GM19240 (cell line): ENCODE results near the gene PRR23E.

Source experiments
- DNase-seq: peaks from one replicate; pipeline ENCODE4 v3.0.0; 2011; ENCODE audit warnings: low spot score; ENCODE audit not compliant: insufficient read length

PRR23E gene

GRCh38 chr3:127192576-127193232 is at the start of gene PRR23E:
Gene PRR23E, plus strand, starts transcription at chr3:127193131. Its CDS starts 3,555 bp downstream, at chr3:127196686.
- no peak for DNase-seq

- DNase-seq: no peak
These were observed 49.8 kb upstream of the PRR23E start for GRCh38 chr3:127143172-127143571.

GRCh38 chr3:127144631-127145030 is 48.3 kb upstream of the PRR23E start:
- no peak for DNase-seq

GRCh38 chr3:127145266-127145665 is 47.7 kb upstream of the PRR23E start:
- DNase-seq: no peak

GRCh38 chr3:127147291-127147885 is 45.5 kb upstream of the PRR23E start:
- no peak for DNase-seq

GRCh38 chr3:127149621-127150310 is 43.2 kb upstream of the PRR23E start:
- DNase-seq: no peak

- DNase-seq: no peak
These were observed 42.2 kb upstream of the PRR23E start for GRCh38 chr3:127150513-127151250.

GRCh38 chr3:127151251-127151564 is 41.7 kb upstream of the PRR23E start:
- no peak for DNase-seq

- DNase-seq: no peak
These were observed 40.8 kb upstream of the PRR23E start for GRCh38 chr3:127151992-127152650.

- no peak for DNase-seq
These were observed 40.0 kb upstream of the PRR23E start for GRCh38 chr3:127152684-127153505.

GRCh38 chr3:127153506-127153815 is 39.5 kb upstream of the PRR23E start:
- DNase-seq: no peak

- no peak for DNase-seq
These were observed 36.4 kb upstream of the PRR23E start for GRCh38 chr3:127156338-127157050.

GRCh38 chr3:127157171-127157828 is 35.6 kb upstream of the PRR23E start:
- no peak for DNase-seq

GRCh38 chr3:127158614-127159229 is 34.2 kb upstream of the PRR23E start:
- DNase-seq: no peak

GRCh38 chr3:127159543-127159942 is 33.4 kb upstream of the PRR23E start:
- no peak for DNase-seq

GRCh38 chr3:127161236-127161635 is 31.7 kb upstream of the PRR23E start:
- DNase-seq: no peak

GRCh38 chr3:127161973-127162579 is 30.9 kb upstream of the PRR23E start:
- no peak for DNase-seq

- DNase-seq: no peak
These were observed 29.8 kb upstream of the PRR23E start for GRCh38 chr3:127162947-127163645.
